ENCODE data around the gene FOSL2.

Gene FOSL2

DNA sequence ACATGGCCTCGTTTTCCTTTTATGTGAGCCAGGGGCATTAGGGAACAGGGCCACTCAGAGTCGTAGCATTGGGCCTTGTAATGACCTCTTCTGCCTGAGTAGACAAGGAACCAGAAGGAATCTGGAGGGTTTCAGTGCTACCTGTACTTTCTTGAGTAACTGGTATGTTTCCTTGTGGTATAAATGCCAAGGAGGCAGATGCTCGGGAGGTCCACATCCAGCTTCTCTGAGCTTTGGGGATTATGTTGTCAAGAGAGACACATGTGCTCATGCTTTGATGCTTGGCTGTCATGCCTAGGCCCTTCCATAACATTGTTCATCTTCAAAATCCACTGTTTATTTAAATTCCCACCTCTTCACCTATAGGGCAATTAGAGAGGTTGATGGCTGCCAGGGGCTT is 26.3 kb downstream of the FOSL2 start:
- Histone ChIP-seq H3K4me1 (ENCODE audit: control insufficient read depth in 5 of 5, insufficient read depth in 5 of 5, low read length in 5 of 5) (peaks cover 3 to 17% (median 11%) of the 10 kb centered on the region in 5 donors), H3K9me3 (ENCODE audit: control insufficient read depth in 5 of 5, low read length in 5 of 5) (no peaks in the 10 kb centered on the region), H3K4me3 (ENCODE audit: low read depth in 1 of 5, low read length in 5 of 5) (no peak overlapping the region), H3K27me3 (ENCODE audit: control insufficient read depth in 5 of 5, insufficient read depth in 4 of 5, low read length in 5 of 5) (no peaks in the 10 kb centered on the region), H3K36me3 (ENCODE audit: control insufficient read depth in 5 of 5, insufficient read depth in 5 of 5, low read length in 5 of 5) (peaks cover 0 to 27% (median 17%) of the 10 kb centered on the region in 5 donors), H3K27ac (ENCODE audit: low read depth, low read length) (no peak overlapping the region), H3K9ac (ENCODE audit: low read length in 5 of 5) (no peak overlapping the region)

DNA sequence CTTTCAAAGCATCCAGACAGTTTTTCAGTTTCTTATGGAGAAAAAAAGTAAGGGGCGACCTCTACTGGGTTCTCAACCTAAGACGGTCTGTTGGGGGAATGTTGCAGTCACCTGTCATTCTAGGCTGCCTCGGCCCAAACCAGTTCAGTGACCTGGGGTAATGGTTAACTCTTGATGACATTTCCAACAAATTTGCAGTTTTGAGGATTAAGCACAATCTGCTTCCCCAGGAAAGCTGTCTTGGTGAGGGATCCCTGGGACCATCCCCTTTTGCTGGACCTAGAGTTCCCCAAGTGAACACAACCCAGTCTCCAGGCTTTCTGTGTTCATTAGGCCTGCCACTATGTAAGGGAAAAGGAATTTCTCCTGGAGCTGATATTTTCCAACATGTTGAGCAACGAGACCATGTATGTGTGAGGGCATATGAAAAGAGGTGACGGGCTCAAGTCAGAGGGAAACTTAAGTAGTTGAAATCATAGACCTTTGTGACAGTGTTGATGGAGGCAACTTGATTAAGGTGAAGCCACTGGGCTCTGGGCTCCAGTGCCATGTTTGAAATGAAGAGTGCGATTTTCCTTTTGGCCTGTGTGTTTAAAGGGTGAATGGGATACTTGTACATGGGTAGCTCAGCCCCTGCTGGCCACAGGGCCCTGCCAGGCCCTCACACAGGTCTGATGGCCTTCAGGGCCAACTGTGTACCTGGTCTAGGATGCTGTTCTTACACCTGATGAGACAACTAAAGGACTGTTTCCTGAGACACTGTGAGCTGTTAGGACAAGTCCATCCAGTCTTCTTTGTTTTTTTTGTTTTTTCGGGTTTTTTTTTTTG is 27.0 kb downstream of the FOSL2 start:
- Histone ChIP-seq H3K9ac (ENCODE audit: low read length in 5 of 5) (no peak overlapping the region), H3K4me1 (ENCODE audit: control insufficient read depth in 5 of 5, insufficient read depth in 5 of 5, low read length in 5 of 5) (peaks cover 3 to 11% (median 6%) of the 10 kb centered on the region in 5 donors), H3K27me3 (ENCODE audit: control insufficient read depth in 5 of 5, insufficient read depth in 4 of 5, low read length in 5 of 5) (no peaks in the 10 kb centered on the region), H3K9me3 (ENCODE audit: control insufficient read depth in 5 of 5, low read length in 5 of 5) (no peaks in the 10 kb centered on the region), H3K36me3 (ENCODE audit: control insufficient read depth in 5 of 5, insufficient read depth in 5 of 5, low read length in 5 of 5) (peaks cover 0 to 21% (median 11%) of the 10 kb centered on the region in 5 donors), H3K4me3 (ENCODE audit: low read depth in 1 of 5, low read length in 5 of 5) (no peak overlapping the region), H3K27ac (ENCODE audit: low read depth, low read length) (no peak overlapping the region)

DNA sequence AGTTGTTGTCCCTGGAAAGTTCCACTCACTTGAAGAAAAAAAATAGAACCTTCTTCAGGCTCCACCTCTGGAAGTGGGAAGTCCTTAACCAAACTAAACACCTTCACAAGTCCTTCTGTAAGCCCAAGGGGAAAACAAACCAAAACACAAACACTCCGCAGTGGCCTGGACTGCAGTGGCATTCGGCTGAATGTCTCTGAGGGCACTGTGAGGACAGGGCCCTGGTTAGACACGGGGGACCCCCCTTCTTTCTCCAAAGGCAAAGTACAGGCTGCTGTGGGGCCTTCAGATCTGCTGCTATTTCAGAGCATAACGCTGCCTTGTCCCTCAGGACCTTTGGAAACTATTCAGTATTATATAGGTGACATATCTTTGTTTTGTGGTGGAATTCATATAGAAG is 28.1 kb downstream of the FOSL2 start:
- Histone ChIP-seq H3K36me3 (ENCODE audit: control insufficient read depth in 5 of 5, insufficient read depth in 5 of 5, low read length in 5 of 5) (peaks cover 0 to 10% (median 4%) of the 10 kb centered on the region in 5 donors), H3K9me3 (ENCODE audit: control insufficient read depth in 5 of 5, low read length in 5 of 5) (no peaks in the 10 kb centered on the region), H3K4me3 (ENCODE audit: low read depth in 1 of 5, low read length in 5 of 5) (no peak overlapping the region), H3K9ac (ENCODE audit: low read length in 5 of 5) (no peak overlapping the region), H3K27me3 (ENCODE audit: control insufficient read depth in 5 of 5, insufficient read depth in 4 of 5, low read length in 5 of 5) (no peaks in the 10 kb centered on the region), H3K27ac (ENCODE audit: low read depth, low read length) (no peak overlapping the region), H3K4me1 (ENCODE audit: control insufficient read depth in 5 of 5, insufficient read depth in 5 of 5, low read length in 5 of 5) (peaks cover 0 to 5% (median 0%) of the 10 kb centered on the region in 5 donors)

DNA sequence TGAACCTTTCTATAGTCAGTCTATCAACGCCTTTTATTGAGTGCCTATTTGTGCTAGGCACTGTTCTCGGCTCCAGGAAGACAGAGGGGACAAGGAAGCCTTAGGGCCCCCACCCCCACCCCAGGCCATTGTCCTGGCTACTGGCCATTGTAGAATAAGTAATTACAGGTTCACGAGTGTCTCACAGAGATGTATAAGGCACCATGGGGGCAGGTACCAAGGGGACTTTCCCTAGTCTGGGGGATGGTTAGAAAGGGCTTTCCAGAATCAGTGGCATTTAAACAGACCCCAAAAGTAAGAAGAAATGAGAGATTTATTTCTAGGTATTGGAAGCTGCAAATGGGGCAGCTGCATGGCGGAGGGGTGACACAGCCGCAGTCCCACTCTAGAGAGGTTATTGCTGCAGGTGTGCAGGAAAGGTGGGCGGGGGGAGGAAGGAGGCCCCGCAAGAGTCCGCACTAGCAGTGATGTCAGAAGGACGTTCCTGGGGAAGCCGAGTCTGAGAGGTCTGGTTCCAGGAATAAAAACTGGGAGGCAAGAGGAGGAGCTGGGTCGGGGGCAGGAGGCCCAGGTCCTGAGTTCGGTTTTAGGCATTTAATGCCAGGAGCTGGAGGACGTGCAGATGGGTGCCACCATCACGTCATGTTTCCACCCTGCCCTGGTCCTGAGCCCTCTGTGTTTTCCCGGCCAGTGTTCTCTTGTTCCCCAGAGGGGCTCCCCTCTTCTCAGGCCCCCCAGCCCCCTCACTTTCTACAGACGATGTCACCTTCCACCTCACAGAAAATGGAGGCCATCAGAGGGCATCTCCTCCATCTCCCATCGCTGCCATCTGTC is 30.5 kb downstream of the FOSL2 start:
- peaks cover 0 to 6% (median 0%) of the 10 kb centered on the region in 5 donors for H3K36me3 ChIP-seq (ENCODE audit: control insufficient read depth in 5 of 5, insufficient read depth in 5 of 5, low read length in 5 of 5)

DNA sequence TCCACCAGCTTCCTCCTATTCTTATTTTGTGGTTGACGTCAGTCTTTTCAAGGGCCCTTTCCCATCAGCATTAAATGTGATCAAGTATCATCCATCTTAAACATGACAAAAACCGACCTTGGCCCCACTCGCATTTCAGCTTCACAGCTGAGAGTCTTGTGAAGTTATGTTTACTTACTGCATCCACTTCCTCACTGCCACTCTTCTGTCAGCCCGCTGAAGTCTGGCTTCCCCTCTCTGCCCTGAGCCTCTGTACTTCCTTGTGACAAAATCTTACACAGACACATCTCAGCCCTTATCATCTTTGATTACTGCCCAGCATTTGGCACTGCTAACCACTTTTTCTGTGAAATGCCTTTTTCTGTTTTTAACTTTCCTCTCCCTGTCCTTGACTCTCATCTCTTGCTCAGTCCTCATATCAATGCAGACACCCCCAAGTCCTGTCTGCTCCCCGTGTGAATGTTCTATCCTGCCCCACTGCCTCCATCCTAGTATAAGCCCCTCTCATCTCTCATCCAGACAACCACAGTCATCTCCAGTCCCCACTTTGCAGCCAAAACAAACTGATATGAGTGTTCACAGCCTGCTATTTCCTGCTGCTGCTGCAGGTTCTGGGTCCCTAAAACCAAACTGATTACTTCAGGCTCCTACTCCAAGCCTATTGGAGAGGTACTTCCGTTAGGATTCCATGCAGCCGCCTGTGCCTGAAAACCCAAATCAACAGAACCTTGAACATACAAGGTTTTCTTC is 31.4 kb downstream of the FOSL2 start:
- Histone ChIP-seq H3K36me3 (ENCODE audit: control insufficient read depth in 5 of 5, insufficient read depth in 5 of 5, low read length in 5 of 5) (peaks cover 0 to 5% (median 0%) of the 10 kb centered on the region in 5 donors), H3K27ac (ENCODE audit: low read depth, low read length) (no peak overlapping the region), H3K9me3 (ENCODE audit: control insufficient read depth in 5 of 5, low read length in 5 of 5) (no peaks in the 10 kb centered on the region), H3K4me1 (ENCODE audit: control insufficient read depth in 5 of 5, insufficient read depth in 5 of 5, low read length in 5 of 5) (peaks cover 0 to 5% (median 0%) of the 10 kb centered on the region in 5 donors), H3K4me3 (ENCODE audit: low read depth in 1 of 5, low read length in 5 of 5) (no peak overlapping the region), H3K9ac (ENCODE audit: low read length in 5 of 5) (no peak overlapping the region), H3K27me3 (ENCODE audit: control insufficient read depth in 5 of 5, insufficient read depth in 4 of 5, low read length in 5 of 5) (no peaks in the 10 kb centered on the region)

More for the DNA sequence above, 30.5 kb downstream of the FOSL2 start:
- Histone ChIP-seq H3K4me3 (ENCODE audit: low read depth in 1 of 5, low read length in 5 of 5) (no peak overlapping the region), H3K9me3 (ENCODE audit: control insufficient read depth in 5 of 5, low read length in 5 of 5) (no peaks in the 10 kb centered on the region), H3K4me1 (ENCODE audit: control insufficient read depth in 5 of 5, insufficient read depth in 5 of 5, low read length in 5 of 5) (peaks cover 0 to 5% (median 0%) of the 10 kb centered on the region in 5 donors), H3K9ac (ENCODE audit: low read length in 5 of 5) (no peak overlapping the region), H3K27ac (ENCODE audit: low read depth, low read length) (no peak overlapping the region), H3K27me3 (ENCODE audit: control insufficient read depth in 5 of 5, insufficient read depth in 4 of 5, low read length in 5 of 5) (no peaks in the 10 kb centered on the region)

DNA sequence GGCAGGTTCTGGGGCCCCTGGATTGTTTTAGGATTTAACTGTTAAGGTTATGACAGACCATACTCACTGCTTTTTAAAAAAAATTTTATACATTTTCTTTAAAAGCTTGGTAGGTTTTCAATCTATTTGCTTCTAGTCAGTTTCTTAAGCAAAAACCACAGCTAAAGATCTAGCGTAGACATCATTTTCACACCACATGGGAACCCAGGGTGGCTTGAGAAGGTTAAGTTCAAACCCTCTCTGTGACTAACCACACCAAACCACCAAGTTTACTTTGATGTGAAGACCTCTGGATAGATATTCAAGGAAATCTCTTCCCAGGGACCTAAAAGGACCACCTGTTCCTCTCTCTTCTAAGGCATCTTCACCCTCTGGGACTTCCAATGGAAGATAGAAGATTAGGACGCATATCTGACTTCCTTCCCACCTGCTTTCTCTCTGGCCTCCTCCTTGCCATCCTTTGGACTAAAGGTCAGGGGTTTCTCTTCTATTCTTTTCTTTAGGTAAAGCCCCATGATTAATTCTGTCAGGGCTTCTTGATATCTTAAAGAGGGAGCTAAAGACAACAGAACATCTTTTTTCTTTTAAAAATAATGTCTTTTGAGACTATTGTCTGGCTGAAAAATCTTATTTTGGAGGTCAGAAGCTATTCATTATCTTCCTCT is 32.3 kb downstream of the FOSL2 start:
- H3K36me3 ChIP-seq (ENCODE audit: control insufficient read depth in 5 of 5, insufficient read depth in 5 of 5, low read length in 5 of 5) = peaks cover 0 to under 1% (median 0%) of the 10 kb centered on the region in 5 donors
- no peak overlapping the region for H3K9ac ChIP-seq (ENCODE audit: low read length in 5 of 5)
- H3K9me3 ChIP-seq (ENCODE audit: control insufficient read depth in 5 of 5, low read length in 5 of 5) = no peaks in the 10 kb centered on the region
- no peak overlapping the region for H3K27ac ChIP-seq (ENCODE audit: low read depth, low read length)
- no peak overlapping the region for H3K4me3 ChIP-seq (ENCODE audit: low read depth in 1 of 5, low read length in 5 of 5)
- H3K4me1 ChIP-seq (ENCODE audit: control insufficient read depth in 5 of 5, insufficient read depth in 5 of 5, low read length in 5 of 5) = peaks cover 0 to 4% (median 0%) of the 10 kb centered on the region in 5 donors
- H3K27me3 ChIP-seq (ENCODE audit: control insufficient read depth in 5 of 5, insufficient read depth in 4 of 5, low read length in 5 of 5) = no peaks in the 10 kb centered on the region

DNA sequence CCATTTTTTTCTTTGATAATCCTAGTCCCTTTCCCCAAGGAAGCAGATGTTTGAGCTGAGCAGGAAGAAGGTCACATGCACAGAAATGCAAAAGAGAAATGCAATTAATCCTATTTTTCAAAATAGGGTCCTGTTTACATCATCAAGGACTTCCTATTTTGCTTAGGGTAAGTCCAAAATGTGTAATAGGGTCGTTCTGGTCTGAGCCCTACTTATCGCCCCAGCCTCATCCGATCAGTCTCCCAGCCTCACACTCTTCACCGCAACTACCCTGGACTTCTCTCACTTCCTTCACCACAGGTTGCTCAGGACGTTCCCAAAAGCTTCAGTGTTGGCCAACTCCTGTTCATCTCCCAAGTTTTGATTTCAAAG is 32.8 kb downstream of the FOSL2 start:
- Histone ChIP-seq H3K4me3 (ENCODE audit: low read depth in 1 of 5, low read length in 5 of 5) (no peak overlapping the region), H3K36me3 (ENCODE audit: control insufficient read depth in 5 of 5, insufficient read depth in 5 of 5, low read length in 5 of 5) (no peaks in the 10 kb centered on the region), H3K27me3 (ENCODE audit: control insufficient read depth in 5 of 5, insufficient read depth in 4 of 5, low read length in 5 of 5) (no peaks in the 10 kb centered on the region), H3K4me1 (ENCODE audit: control insufficient read depth in 5 of 5, insufficient read depth in 5 of 5, low read length in 5 of 5) (peaks cover 0 to 4% (median 0%) of the 10 kb centered on the region in 5 donors), H3K9me3 (ENCODE audit: control insufficient read depth in 5 of 5, low read length in 5 of 5) (no peaks in the 10 kb centered on the region), H3K27ac (ENCODE audit: low read depth, low read length) (no peak overlapping the region), H3K9ac (ENCODE audit: low read length in 5 of 5) (no peak overlapping the region)

DNA sequence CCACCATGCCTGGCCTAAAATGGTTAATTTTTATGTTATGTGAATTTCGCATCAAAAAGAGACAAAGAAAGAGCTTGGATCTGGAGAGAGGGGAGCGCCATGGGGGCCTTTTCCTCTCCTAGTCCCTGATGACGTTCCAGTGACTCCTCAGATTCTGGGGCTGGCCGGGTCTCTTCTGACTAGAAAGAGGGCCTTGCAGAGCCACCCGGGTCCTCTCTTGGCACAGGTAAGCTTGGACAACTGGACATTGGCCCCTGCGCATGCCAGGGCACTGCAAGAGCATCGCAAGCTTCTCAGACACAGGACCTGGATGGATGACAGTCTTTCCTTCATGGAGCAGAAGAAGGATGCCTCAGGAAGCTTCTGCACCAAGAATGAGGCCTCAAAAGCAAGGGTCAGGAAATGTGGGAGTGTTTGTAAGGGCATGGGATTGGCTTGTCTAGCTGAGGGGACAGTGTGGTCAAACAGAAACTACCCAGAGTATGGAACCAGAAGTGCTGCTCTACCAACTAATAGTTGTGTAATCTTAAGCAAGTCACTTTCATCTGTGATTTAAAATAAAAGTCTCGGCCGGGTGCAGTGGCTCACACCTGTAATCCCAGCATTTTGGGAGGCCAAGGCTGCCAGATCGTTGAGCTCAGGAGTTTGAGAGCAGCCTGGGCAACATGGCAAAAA is 35.2 kb downstream of the FOSL2 start:
- Histone ChIP-seq H3K27me3 (ENCODE audit: control insufficient read depth in 5 of 5, insufficient read depth in 4 of 5, low read length in 5 of 5) (no peaks in the 10 kb centered on the region), H3K9ac (ENCODE audit: low read length in 5 of 5) (no peak overlapping the region), H3K36me3 (ENCODE audit: control insufficient read depth in 5 of 5, insufficient read depth in 5 of 5, low read length in 5 of 5) (no peaks in the 10 kb centered on the region), H3K4me3 (ENCODE audit: low read depth in 1 of 5, low read length in 5 of 5) (no peak overlapping the region), H3K27ac (ENCODE audit: low read depth, low read length) (no peak overlapping the region), H3K9me3 (ENCODE audit: control insufficient read depth in 5 of 5, low read length in 5 of 5) (peaks cover 0 to under 1% (median 0%) of the 10 kb centered on the region in 5 donors), H3K4me1 (ENCODE audit: control insufficient read depth in 5 of 5, insufficient read depth in 5 of 5, low read length in 5 of 5) (peaks cover 0 to 4% (median 0%) of the 10 kb centered on the region in 5 donors)

DNA sequence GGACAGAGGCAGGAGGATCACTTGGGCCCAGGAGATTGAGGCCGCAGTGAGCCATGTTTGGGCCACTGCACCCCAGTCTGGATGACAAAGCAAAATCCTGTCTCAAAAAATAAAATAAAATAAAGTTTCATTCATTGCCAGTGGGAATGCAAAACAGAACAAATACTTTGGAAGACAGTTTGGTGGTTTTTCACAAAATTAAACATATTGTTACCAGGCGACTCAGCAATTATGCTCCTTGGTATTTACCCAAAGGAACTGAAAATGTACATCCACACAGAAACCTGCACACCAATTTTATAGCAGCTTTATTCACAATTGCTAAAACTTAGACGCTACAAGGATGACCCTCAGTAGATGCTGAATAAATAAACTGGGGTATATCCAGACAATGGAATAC is 35.8 kb downstream of the FOSL2 start:
- Histone ChIP-seq H3K27ac (ENCODE audit: low read depth, low read length) (no peak overlapping the region), H3K27me3 (ENCODE audit: control insufficient read depth in 5 of 5, insufficient read depth in 4 of 5, low read length in 5 of 5) (no peaks in the 10 kb centered on the region), H3K4me1 (ENCODE audit: control insufficient read depth in 5 of 5, insufficient read depth in 5 of 5, low read length in 5 of 5) (peaks cover 0 to 4% (median 0%) of the 10 kb centered on the region in 5 donors), H3K9ac (ENCODE audit: low read length in 5 of 5) (no peak overlapping the region), H3K36me3 (ENCODE audit: control insufficient read depth in 5 of 5, insufficient read depth in 5 of 5, low read length in 5 of 5) (no peaks in the 10 kb centered on the region), H3K4me3 (ENCODE audit: low read depth in 1 of 5, low read length in 5 of 5) (no peak overlapping the region), H3K9me3 (ENCODE audit: control insufficient read depth in 5 of 5, low read length in 5 of 5) (peaks cover 0 to 7% (median 3%) of the 10 kb centered on the region in 5 donors)

Measured in subcutaneous abdominal adipose tissue (tissue), 5 donors.